HepG2 (cell line): Measurements from ENCODE around the gene RELL1. TPM values are rescaled to one million over a fixed set of nuclear protein-coding genes. Genes with fewer than 3 reads are reported as not detected.

ENCODE experiments used
- ARNT2 ChIP-seq: sonication (generic); formaldehyde crosslinking; IDR thresholded peaks from 2 replicates; pipeline ENCODE4 v1.8.0; 2022; ENCODE audit warnings: mild to moderate bottlenecking, low read depth, missing genetic modification reagents, moderate library complexity
- CHD4 ChIP-seq: fragments of 200-600 bp; sonication (generic); IDR thresholded peaks from 2 replicates; pipeline ENCODE4 v1.7.0; 2017; ENCODE audit warnings: mild to moderate bottlenecking, low read length, borderline replicate concordance
- HCFC1 ChIP-seq: fragments of 150-350 bp; IDR thresholded peaks from 2 replicates; pipeline ENCODE4 v1.6.1; 2014; ENCODE audit warnings: low read depth, low read length
- HDAC2 ChIP-seq: sonication (generic); formaldehyde crosslinking; IDR thresholded peaks from 2 replicates; pipeline ENCODE4 v1.4.0; 2020; ENCODE audit warnings: missing genetic modification reagents
- PAWR ChIP-seq: sonication (generic); formaldehyde crosslinking; IDR thresholded peaks from 2 replicates; pipeline ENCODE4 v1.4.0; 2020; ENCODE audit warnings: missing genetic modification reagents, mild to moderate bottlenecking, borderline replicate concordance
- RFXANK ChIP-seq: IDR thresholded peaks from 2 replicates; pipeline ENCODE4 v1.6.1; 2016
- SOX13 ChIP-seq, 3 experiments: fragments of 450-650 bp in 1 of 3; sonication (generic) in 1 of 3; formaldehyde crosslinking in 1 of 3; IDR thresholded peaks in 2 of 3; conservative IDR thresholded peaks in 1 of 3; 2 replicates each; pipeline versions ENCODE4 v1.5.0 to v1.6.1; 2016 to 2020; ENCODE audit warnings: antibody characterized with exemption in 1 of 3, mild to moderate bottlenecking in 1 of 3, missing compliant biosample characterization in 1 of 3, missing genetic modification reagents in 1 of 3, moderate library complexity in 1 of 3
- ZBTB8A ChIP-seq: sonication (generic); formaldehyde crosslinking; IDR thresholded peaks from 2 replicates; pipeline ENCODE4 v1.4.0; 2020; ENCODE audit warnings: mild to moderate bottlenecking, low read depth, missing genetic modification reagents, borderline replicate concordance
- ZFP36L2 ChIP-seq: sonication (generic); formaldehyde crosslinking; IDR thresholded peaks from 2 replicates; pipeline ENCODE4 v1.4.0; 2020; ENCODE audit warnings: missing genetic modification reagents
- ZNF629 ChIP-seq: sonication (generic); formaldehyde crosslinking; conservative IDR thresholded peaks from 2 replicates; pipeline ENCODE4 v1.5.0; 2020; ENCODE audit warnings: missing genetic modification reagents
- ZNF672 ChIP-seq: sonication (generic); formaldehyde crosslinking; IDR thresholded peaks from 2 replicates; pipeline ENCODE4 v1.8.1; 2022; ENCODE audit warnings: missing genetic modification reagents
- ZNF678 ChIP-seq: sonication (generic); formaldehyde crosslinking; IDR thresholded peaks from 2 replicates; pipeline ENCODE4 v1.4.0; 2020; ENCODE audit warnings: mild to moderate bottlenecking, missing genetic modification reagents
- polyA plus RNA-seq, 8 experiments: library from polyadenylated mRNA; depleted of rRNA in 3 of 8; stranded (reverse) in 7 of 8; unstranded in 1 of 8; fragments of >200 nt; fragmentation: Illumina TruSeq in 4 of 8; extraction: Trizol in 4 of 8; gene quantifications; 2 replicates each; pipeline versions ENCODE4 v1.2.1 to v1.2.3, GENCODE V29; 2011 to 2016; ENCODE audit warnings: low read depth in 4 of 8, missing spikeins in 1 of 8, mixed read lengths in 1 of 8; ENCODE audit not compliant: insufficient read depth in 1 of 8
- total RNA-seq, 5 experiments: library from RNA; depleted of rRNA; stranded (reverse); fragments of >200 nt; fragmentation: Illumina TruSeq; extraction: Trizol; gene quantifications; 2 replicates each; pipeline ENCODE4 v1.2.3, GENCODE V29; 2016; ENCODE audit warnings: low read depth in 1 of 5
- TF ChIP-seq, protein P1 (sequence below): sonication (generic); formaldehyde crosslinking; IDR thresholded peaks from 2 replicates; pipeline ENCODE4 v1.4.0; 2020; ENCODE audit warnings: mild to moderate bottlenecking, missing genetic modification reagents, borderline replicate concordance
- TF ChIP-seq, protein P2 (sequence below): sonication (generic); formaldehyde crosslinking; IDR thresholded peaks from 2 replicates; pipeline ENCODE4 v1.4.0; 2020; ENCODE audit warnings: missing genetic modification reagents
- TF ChIP-seq, protein P3 (sequence below): sonication (generic); formaldehyde crosslinking; IDR thresholded peaks from 2 replicates; pipeline ENCODE4 v1.9.0; 2021; ENCODE audit warnings: missing genetic modification reagents, mild to moderate bottlenecking, borderline replicate concordance
- TF ChIP-seq, protein P4 (sequence below): sonication (generic); formaldehyde crosslinking; IDR thresholded peaks from 2 replicates; pipeline ENCODE4 v1.4.0; 2020; ENCODE audit warnings: missing genetic modification reagents

Gene RELL1
- total and polyA plus RNA-seq, 2 of the 13 experiments (the other 11 are each of a cell fraction or from before 2014, with no cell fraction given) = 8.4 to 58.4 TPM

DNA sequence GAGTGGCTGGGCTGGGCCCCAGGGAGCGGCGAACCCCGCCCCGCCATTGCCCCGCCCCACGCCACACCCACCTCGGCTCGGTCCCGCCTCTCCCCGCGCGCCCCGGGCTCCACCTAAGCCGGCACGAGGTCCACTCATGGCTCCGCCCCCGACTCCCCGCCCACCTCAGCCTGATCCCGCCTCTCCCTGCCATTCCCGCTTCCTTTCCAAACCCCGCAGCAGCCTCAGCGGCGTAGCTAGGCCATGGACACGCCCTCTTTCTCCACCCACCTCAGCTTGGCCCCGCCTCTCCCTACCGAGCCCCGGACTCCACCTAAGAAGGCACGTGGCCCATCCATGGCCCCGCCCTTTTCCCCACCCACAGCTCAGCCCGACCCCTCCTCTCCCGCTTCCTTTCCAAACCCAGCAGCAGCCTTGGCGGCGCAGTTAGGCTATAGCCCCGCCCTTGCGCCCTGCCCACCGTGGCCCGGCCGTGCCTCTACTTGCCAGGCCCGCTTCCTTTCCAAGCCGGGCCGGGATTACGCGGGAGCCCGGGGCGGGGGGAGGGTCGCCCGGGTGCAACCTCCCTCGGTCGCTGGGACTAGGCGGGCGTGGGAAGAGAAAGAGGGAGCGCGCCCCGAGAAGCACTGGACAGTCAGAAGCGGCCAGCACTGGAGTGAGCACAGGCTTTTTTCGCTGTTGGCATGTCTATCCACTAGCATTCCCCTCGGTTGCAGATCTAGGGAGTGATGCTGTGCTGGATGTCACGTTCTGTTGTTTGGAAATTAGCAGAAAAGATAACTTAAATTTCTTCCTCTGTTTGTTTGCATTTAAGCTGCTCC lies at the start of gene RELL1 (continued):
- TF ChIP-seq, protein P1, sequence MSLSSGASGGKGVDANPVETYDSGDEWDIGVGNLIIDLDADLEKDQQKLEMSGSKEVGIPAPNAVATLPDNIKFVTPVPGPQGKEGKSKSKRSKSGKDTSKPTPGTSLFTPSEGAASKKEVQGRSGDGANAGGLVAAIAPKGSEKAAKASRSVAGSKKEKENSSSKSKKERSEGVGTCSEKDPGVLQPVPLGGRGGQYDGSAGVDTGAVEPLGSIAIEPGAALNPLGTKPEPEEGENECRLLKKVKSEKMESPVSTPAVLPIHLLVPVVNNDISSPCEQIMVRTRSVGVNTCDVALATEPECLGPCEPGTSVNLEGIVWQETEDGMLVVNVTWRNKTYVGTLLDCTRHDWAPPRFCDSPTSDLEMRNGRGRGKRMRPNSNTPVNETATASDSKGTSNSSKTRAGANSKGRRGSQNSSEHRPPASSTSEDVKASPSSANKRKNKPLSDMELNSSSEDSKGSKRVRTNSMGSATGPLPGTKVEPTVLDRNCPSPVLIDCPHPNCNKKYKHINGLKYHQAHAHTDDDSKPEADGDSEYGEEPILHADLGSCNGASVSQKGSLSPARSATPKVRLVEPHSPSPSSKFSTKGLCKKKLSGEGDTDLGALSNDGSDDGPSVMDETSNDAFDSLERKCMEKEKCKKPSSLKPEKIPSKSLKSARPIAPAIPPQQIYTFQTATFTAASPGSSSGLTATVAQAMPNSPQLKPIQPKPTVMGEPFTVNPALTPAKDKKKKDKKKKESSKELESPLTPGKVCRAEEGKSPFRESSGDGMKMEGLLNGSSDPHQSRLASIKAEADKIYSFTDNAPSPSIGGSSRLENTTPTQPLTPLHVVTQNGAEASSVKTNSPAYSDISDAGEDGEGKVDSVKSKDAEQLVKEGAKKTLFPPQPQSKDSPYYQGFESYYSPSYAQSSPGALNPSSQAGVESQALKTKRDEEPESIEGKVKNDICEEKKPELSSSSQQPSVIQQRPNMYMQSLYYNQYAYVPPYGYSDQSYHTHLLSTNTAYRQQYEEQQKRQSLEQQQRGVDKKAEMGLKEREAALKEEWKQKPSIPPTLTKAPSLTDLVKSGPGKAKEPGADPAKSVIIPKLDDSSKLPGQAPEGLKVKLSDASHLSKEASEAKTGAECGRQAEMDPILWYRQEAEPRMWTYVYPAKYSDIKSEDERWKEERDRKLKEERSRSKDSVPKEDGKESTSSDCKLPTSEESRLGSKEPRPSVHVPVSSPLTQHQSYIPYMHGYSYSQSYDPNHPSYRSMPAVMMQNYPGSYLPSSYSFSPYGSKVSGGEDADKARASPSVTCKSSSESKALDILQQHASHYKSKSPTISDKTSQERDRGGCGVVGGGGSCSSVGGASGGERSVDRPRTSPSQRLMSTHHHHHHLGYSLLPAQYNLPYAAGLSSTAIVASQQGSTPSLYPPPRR = peak; percentile 42; the same call in 1 of the 2 replicates
- TF ChIP-seq ZNF629 = peak; percentile 64
- 0 out of 2 replicates have a peak, but pooled peaks have one; percentile 9 for TF ChIP-seq SOX13 (IDR thresholded peaks at IDR 0.05)
- TF ChIP-seq SOX13 (CRISPR knock-in tag; conservative IDR thresholded peaks at IDR 0.05 in 1 of 2, IDR thresholded peaks at IDR 0.05 in 1 of 2) = peak in 1 of 2 experiments; percentile 28; a peak in 2 of 4 replicates
- TF ChIP-seq PAWR (CRISPR knock-in tag) = no peak
- no peak; the same call in 1 of the 2 replicates for TF ChIP-seq ARNT2 (CRISPR knock-in tag)
- TF ChIP-seq ZBTB8A (CRISPR knock-in tag) = no peak
- TF ChIP-seq ZNF672 (CRISPR knock-in tag) = no peak
- TF ChIP-seq CHD4 = 0 out of 2 replicates have a peak, but pooled peaks have one; percentile 36
- TF ChIP-seq ZFP36L2 (CRISPR knock-in tag) = no peak
- 0 out of 2 replicates have a peak, but pooled peaks have one; percentile 41 for TF ChIP-seq HDAC2 (CRISPR knock-in tag)
- no peak for TF ChIP-seq ZNF678
- TF ChIP-seq, protein P2, sequence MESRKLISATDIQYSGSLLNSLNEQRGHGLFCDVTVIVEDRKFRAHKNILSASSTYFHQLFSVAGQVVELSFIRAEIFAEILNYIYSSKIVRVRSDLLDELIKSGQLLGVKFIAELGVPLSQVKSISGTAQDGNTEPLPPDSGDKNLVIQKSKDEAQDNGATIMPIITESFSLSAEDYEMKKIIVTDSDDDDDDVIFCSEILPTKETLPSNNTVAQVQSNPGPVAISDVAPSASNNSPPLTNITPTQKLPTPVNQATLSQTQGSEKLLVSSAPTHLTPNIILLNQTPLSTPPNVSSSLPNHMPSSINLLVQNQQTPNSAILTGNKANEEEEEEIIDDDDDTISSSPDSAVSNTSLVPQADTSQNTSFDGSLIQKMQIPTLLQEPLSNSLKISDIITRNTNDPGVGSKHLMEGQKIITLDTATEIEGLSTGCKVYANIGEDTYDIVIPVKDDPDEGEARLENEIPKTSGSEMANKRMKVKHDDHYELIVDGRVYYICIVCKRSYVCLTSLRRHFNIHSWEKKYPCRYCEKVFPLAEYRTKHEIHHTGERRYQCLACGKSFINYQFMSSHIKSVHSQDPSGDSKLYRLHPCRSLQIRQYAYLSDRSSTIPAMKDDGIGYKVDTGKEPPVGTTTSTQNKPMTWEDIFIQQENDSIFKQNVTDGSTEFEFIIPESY (CRISPR knock-in tag) = no peak
- TF ChIP-seq RFXANK (CRISPR knock-in tag) = no peak
- TF ChIP-seq, protein P3, sequence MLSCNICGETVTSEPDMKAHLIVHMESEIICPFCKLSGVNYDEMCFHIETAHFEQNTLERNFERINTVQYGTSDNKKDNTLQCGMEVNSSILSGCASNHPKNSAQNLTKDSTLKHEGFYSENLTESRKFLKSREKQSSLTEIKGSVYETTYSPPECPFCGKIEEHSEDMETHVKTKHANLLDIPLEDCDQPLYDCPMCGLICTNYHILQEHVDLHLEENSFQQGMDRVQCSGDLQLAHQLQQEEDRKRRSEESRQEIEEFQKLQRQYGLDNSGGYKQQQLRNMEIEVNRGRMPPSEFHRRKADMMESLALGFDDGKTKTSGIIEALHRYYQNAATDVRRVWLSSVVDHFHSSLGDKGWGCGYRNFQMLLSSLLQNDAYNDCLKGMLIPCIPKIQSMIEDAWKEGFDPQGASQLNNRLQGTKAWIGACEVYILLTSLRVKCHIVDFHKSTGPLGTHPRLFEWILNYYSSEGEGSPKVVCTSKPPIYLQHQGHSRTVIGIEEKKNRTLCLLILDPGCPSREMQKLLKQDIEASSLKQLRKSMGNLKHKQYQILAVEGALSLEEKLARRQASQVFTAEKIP (CRISPR knock-in tag) = no peak
- TF ChIP-seq, protein P4, sequence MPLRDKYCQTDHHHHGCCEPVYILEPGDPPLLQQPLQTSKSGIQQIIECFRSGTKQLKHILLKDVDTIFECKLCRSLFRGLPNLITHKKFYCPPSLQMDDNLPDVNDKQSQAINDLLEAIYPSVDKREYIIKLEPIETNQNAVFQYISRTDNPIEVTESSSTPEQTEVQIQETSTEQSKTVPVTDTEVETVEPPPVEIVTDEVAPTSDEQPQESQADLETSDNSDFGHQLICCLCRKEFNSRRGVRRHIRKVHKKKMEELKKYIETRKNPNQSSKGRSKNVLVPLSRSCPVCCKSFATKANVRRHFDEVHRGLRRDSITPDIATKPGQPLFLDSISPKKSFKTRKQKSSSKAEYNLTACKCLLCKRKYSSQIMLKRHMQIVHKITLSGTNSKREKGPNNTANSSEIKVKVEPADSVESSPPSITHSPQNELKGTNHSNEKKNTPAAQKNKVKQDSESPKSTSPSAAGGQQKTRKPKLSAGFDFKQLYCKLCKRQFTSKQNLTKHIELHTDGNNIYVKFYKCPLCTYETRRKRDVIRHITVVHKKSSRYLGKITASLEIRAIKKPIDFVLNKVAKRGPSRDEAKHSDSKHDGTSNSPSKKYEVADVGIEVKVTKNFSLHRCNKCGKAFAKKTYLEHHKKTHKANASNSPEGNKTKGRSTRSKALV (CRISPR knock-in tag) = peak; percentile 42; the same call in 1 of the 2 replicates
- TF ChIP-seq HCFC1 = no peak
